SJCRH30 (cell line): ENCODE measurements around the gene NCAM2. TPM values are rescaled to one million over a fixed set of nuclear protein-coding genes. Genes with fewer than 3 reads are reported as not detected.

Experiments used
- DNase-seq, 2 experiments: peaks; one replicate each; pipeline ENCODE4 v3.0.0-alpha.2; 2015 to 2020
- H3K27ac ChIP-seq: fragments of 250-450 bp; sonication (Bioruptor Pico); 2 replicates; pipeline ENCODE4 v1.5.1; 2020; ENCODE audit warnings: mild to moderate bottlenecking, moderate library complexity
- H3K27me3 ChIP-seq: fragments of 250-450 bp; sonication (Bioruptor Pico); 2 replicates; pipeline ENCODE4 v1.5.1; 2020; ENCODE audit warnings: mild to moderate bottlenecking, moderate library complexity
- H3K36me3 ChIP-seq: fragments of 250-450 bp; sonication (Bioruptor Pico); 2 replicates; pipeline ENCODE4 v1.5.1; 2020; ENCODE audit warnings: mild to moderate bottlenecking, moderate library complexity
- H3K4me1 ChIP-seq: fragments of 250-450 bp; sonication (Bioruptor Pico); 2 replicates; pipeline ENCODE4 v1.5.1; 2020; ENCODE audit warnings: mild to moderate bottlenecking, moderate library complexity
- H3K4me3 ChIP-seq: fragments of 250-450 bp; sonication (Bioruptor Pico); 2 replicates; pipeline ENCODE4 v1.5.1; 2020; ENCODE audit warnings: mild to moderate bottlenecking, moderate library complexity
- H3K9me3 ChIP-seq: fragments of 250-450 bp; sonication (Bioruptor Pico); replicated peaks from 2 replicates; pipeline ENCODE4 v1.5.1; 2020; ENCODE audit warnings: mild to moderate bottlenecking, moderate library complexity
- total RNA-seq: library from RNA; depleted of rRNA; stranded (reverse); fragments of >200 nt; shearing (Covaris generic); gene quantifications from 2 replicates; pipeline ENCODE4 v1.2.3, GENCODE V29; 2014

NCAM2 gene
- total RNA-seq, 1 experiment from 2014 or later: not detected

- Histone ChIP-seq H3K4me1 (no peaks in the 10 kb centered on the region), H3K4me3 (no peak overlapping the region), H3K36me3 (no peaks in the 10 kb centered on the region), H3K27me3 (no peaks in the 10 kb centered on the region), H3K27ac (no peak overlapping the region), H3K9me3 (no peaks in the 10 kb centered on the region)
- DNase-seq: no peak
Measured at GRCh38 chr21:21290751-21291150, 292.5 kb downstream of the NCAM2 start.

GRCh38 chr21:21291883-21292569 is 293.8 kb downstream of the NCAM2 start:
- Histone ChIP-seq H3K9me3 (no peaks in the 10 kb centered on the region), H3K4me3 (no peak overlapping the region), H3K27ac (no peak overlapping the region), H3K27me3 (no peaks in the 10 kb centered on the region), H3K36me3 (no peaks in the 10 kb centered on the region), H3K4me1 (no peaks in the 10 kb centered on the region)
- no peak for DNase-seq

GRCh38 chr21:21295303-21295702 is 297.1 kb downstream of the NCAM2 start:
- Histone ChIP-seq H3K4me1 (no peaks in the 10 kb centered on the region), H3K36me3 (no peaks in the 10 kb centered on the region), H3K9me3 (no peaks in the 10 kb centered on the region), H3K27me3 (no peaks in the 10 kb centered on the region), H3K4me3 (no peak overlapping the region), H3K27ac (no peak overlapping the region)
- DNase-seq: no peak

- Histone ChIP-seq H3K36me3 (no peaks in the 10 kb centered on the region), H3K4me1 (no peaks in the 10 kb centered on the region), H3K27me3 (no peaks in the 10 kb centered on the region), H3K9me3 (no peaks in the 10 kb centered on the region), H3K27ac (no peak overlapping the region), H3K4me3 (no peak overlapping the region)
- DNase-seq: no peak
Measured at GRCh38 chr21:21297211-21297610, 299.0 kb downstream of the NCAM2 start.

GRCh38 chr21:21301013-21301412 is 302.8 kb downstream of the NCAM2 start:
- no peaks in the 10 kb centered on the region for H3K27me3 ChIP-seq
- no peaks in the 10 kb centered on the region for H3K9me3 ChIP-seq
- no peaks in the 10 kb centered on the region for H3K36me3 ChIP-seq
- no peak for DNase-seq
- H3K4me3 ChIP-seq: no peak overlapping the region
- no peak overlapping the region for H3K27ac ChIP-seq
- no peaks in the 10 kb centered on the region for H3K4me1 ChIP-seq

GRCh38 chr21:21309510-21309909 is 311.3 kb downstream of the NCAM2 start:
- H3K4me3 ChIP-seq: no peak overlapping the region
- no peaks in the 10 kb centered on the region for H3K27me3 ChIP-seq
- H3K4me1 ChIP-seq: no peaks in the 10 kb centered on the region
- no peak overlapping the region for H3K27ac ChIP-seq
- no peaks in the 10 kb centered on the region for H3K36me3 ChIP-seq
- DNase-seq: no peak
- H3K9me3 ChIP-seq: no peaks in the 10 kb centered on the region

GRCh38 chr21:21324297-21324696 is 326.1 kb downstream of the NCAM2 start:
- no peaks in the 10 kb centered on the region for H3K36me3 ChIP-seq
- DNase-seq: no peak
- no peaks in the 10 kb centered on the region for H3K4me1 ChIP-seq
- no peak overlapping the region for H3K27ac ChIP-seq
- H3K9me3 ChIP-seq: no peaks in the 10 kb centered on the region
- H3K27me3 ChIP-seq: no peaks in the 10 kb centered on the region
- H3K4me3 ChIP-seq: no peak overlapping the region

- H3K27me3 ChIP-seq: no peaks in the 10 kb centered on the region
- H3K4me3 ChIP-seq: no peak overlapping the region
- no peaks in the 10 kb centered on the region for H3K9me3 ChIP-seq
- H3K4me1 ChIP-seq: no peaks in the 10 kb centered on the region
- no peaks in the 10 kb centered on the region for H3K36me3 ChIP-seq
- no peak overlapping the region for H3K27ac ChIP-seq
- DNase-seq: no peak
Measured at GRCh38 chr21:21332492-21332891, 334.3 kb downstream of the NCAM2 start.

GRCh38 chr21:21341041-21341440 is 342.8 kb downstream of the NCAM2 start:
- no peak for DNase-seq
- Histone ChIP-seq H3K36me3 (no peaks in the 10 kb centered on the region), H3K4me3 (no peak overlapping the region), H3K9me3 (no peaks in the 10 kb centered on the region), H3K4me1 (no peaks in the 10 kb centered on the region), H3K27ac (no peak overlapping the region), H3K27me3 (no peaks in the 10 kb centered on the region)

- Histone ChIP-seq H3K4me3 (no peak overlapping the region), H3K9me3 (no peaks in the 10 kb centered on the region), H3K27ac (no peak overlapping the region), H3K27me3 (no peaks in the 10 kb centered on the region), H3K4me1 (no peaks in the 10 kb centered on the region), H3K36me3 (no peaks in the 10 kb centered on the region)
- DNase-seq: no peak
Measured at GRCh38 chr21:21345296-21345695, 347.1 kb downstream of the NCAM2 start.

- Histone ChIP-seq H3K9me3 (no peaks in the 10 kb centered on the region), H3K4me1 (no peaks in the 10 kb centered on the region), H3K27ac (no peak overlapping the region), H3K36me3 (no peaks in the 10 kb centered on the region), H3K4me3 (no peak overlapping the region), H3K27me3 (no peaks in the 10 kb centered on the region)
- no peak for DNase-seq
Measured at GRCh38 chr21:21345872-21346271, 347.7 kb downstream of the NCAM2 start.

- Histone ChIP-seq H3K9me3 (no peaks in the 10 kb centered on the region), H3K4me3 (no peak overlapping the region), H3K27me3 (no peaks in the 10 kb centered on the region), H3K4me1 (no peaks in the 10 kb centered on the region), H3K27ac (no peak overlapping the region), H3K36me3 (no peaks in the 10 kb centered on the region)
- DNase-seq: no peak
Measured at GRCh38 chr21:21366277-21366676, 368.1 kb downstream of the NCAM2 start.

- Histone ChIP-seq H3K9me3 (no peaks in the 10 kb centered on the region), H3K27me3 (no peaks in the 10 kb centered on the region), H3K36me3 (no peaks in the 10 kb centered on the region), H3K4me1 (no peaks in the 10 kb centered on the region), H3K27ac (no peak overlapping the region), H3K4me3 (no peak overlapping the region)
- DNase-seq: no peak
Measured at GRCh38 chr21:21367583-21367982, 369.4 kb downstream of the NCAM2 start.

- DNase-seq: no peak
- Histone ChIP-seq H3K4me3 (no peak overlapping the region), H3K36me3 (no peaks in the 10 kb centered on the region), H3K4me1 (no peaks in the 10 kb centered on the region), H3K27me3 (no peaks in the 10 kb centered on the region), H3K27ac (no peak overlapping the region), H3K9me3 (no peaks in the 10 kb centered on the region)
Measured at GRCh38 chr21:21373969-21374368, 375.8 kb downstream of the NCAM2 start.

- H3K27ac ChIP-seq: no peak overlapping the region
- no peaks in the 10 kb centered on the region for H3K36me3 ChIP-seq
- H3K9me3 ChIP-seq: no peaks in the 10 kb centered on the region
- H3K27me3 ChIP-seq: no peaks in the 10 kb centered on the region
- no peak overlapping the region for H3K4me3 ChIP-seq
- DNase-seq: no peak
- no peaks in the 10 kb centered on the region for H3K4me1 ChIP-seq
Measured at GRCh38 chr21:21383126-21383525, 384.9 kb downstream of the NCAM2 start.

- H3K36me3 ChIP-seq: no peaks in the 10 kb centered on the region
- no peak for DNase-seq
- no peak overlapping the region for H3K27ac ChIP-seq
- no peaks in the 10 kb centered on the region for H3K9me3 ChIP-seq
- no peaks in the 10 kb centered on the region for H3K4me1 ChIP-seq
- no peaks in the 10 kb centered on the region for H3K27me3 ChIP-seq
- H3K4me3 ChIP-seq: no peak overlapping the region
Measured at GRCh38 chr21:21384977-21385376, 386.8 kb downstream of the NCAM2 start.
